Measurements from ENCODE around the gene LAT. TPM values are rescaled to one million over a fixed set of nuclear protein-coding genes. Genes with fewer than 3 reads are reported as not detected.

Gene LAT
- total and polyA plus RNA-seq, 2 donors (not counting 3 experiments of a cell fraction or from before 2014, with no cell fraction given): 4.5 to 5.9 TPM

- BruUV-seq (replicated peaks): no TSS peak
- no peak overlapping the region for H3K4me3 ChIP-seq (replicated peaks in 1 of 3; ENCODE audit: insufficient read depth in 1 of 3, low read depth in 1 of 3, low read length in 3 of 3)
- intact Hi-C loops (cut with micrococcal nuclease): loop anchor here (1.0 to 2.0 kb wide), 3 partner anchors 9 to 14 kb away; partner anchors contain the start of genes NFATC2IP and RABEP2
- CTCF ChIA-PET: interaction anchor here (0.6 to 1.3 kb wide), 6 partner anchors 8 to 37 kb away, joined by 3 to 18 read pairs (median 3); partner anchors contain the start of gene RABEP2
- H3K79me2 ChIP-seq (ENCODE audit: control insufficient read depth, insufficient read depth, low read length): no peaks in the 10 kb centered on the region
- H3K27me3 ChIP-seq (ENCODE audit: control insufficient read depth in 2 of 2, insufficient read depth in 2 of 2, low read length in 2 of 2): no peaks in the 10 kb centered on the region
- dilution Hi-C loops (cut with MboI; ENCODE audit: extremely low pct_ligation_motif_present, low sequenced_read_pairs): no loop called here
- H3K4me1 ChIP-seq (ENCODE audit: control insufficient read depth, extremely low read depth, insufficient read depth, low read length): no peaks in the 10 kb centered on the region
- no peak for DNase-seq (ENCODE audit: low read depth, low spot score)
- no peak overlapping the region for H2AFZ ChIP-seq (ENCODE audit: low read depth, low read length)
- no peak for TF ChIP-seq MAX (IDR thresholded peaks at IDR 0.05; ENCODE audit: insufficient read depth, insufficient read length)
- no peak for TF ChIP-seq JUN (IDR thresholded peaks at IDR 0.05; ENCODE audit: borderline replicate concordance, insufficient read depth, insufficient read length, low read depth)
- POLR2A ChIA-PET: interaction anchor here (0.5 to 1.1 kb wide), 2 partner anchors 72 to 83 kb away, joined by 3 to 8 read pairs; no protein-coding TSS in a partner anchor
- H3K36me3 ChIP-seq (ENCODE audit: control insufficient read depth in 2 of 2, extremely low read depth in 1 of 2, insufficient read depth in 2 of 2, low read length in 2 of 2): no peaks in the 10 kb centered on the region
- no peak for FAIRE-seq
- no peak overlapping the region for H3K9ac ChIP-seq (replicated peaks; ENCODE audit: extremely low read depth, insufficient read depth, low read length)
- H3K27ac ChIP-seq (ENCODE audit: insufficient read depth, low read depth, low read length): no peak overlapping the region
- H4K20me1 ChIP-seq (replicated peaks; ENCODE audit: control insufficient read depth, extremely low read depth, insufficient read depth, low read length): no peaks in the 10 kb centered on the region
- H3K4me2 ChIP-seq (ENCODE audit: insufficient read depth, low read length): no peak overlapping the region
- H3K9me1 ChIP-seq (replicated peaks; ENCODE audit: control insufficient read depth, extremely low read depth, insufficient read depth, low read length): no peaks in the 10 kb centered on the region
- H3K9me3 ChIP-seq (replicated peaks; ENCODE audit: control insufficient read depth, insufficient read depth, low read length): no peaks in the 10 kb centered on the region
Observed at GRCh38 chr16:28936784-28937155, 48.1 kb upstream of the LAT start.

GRCh38 chr16:28937222-28937876 is 47.5 kb upstream of the LAT start:
- Histone ChIP-seq H3K4me2 (ENCODE audit: insufficient read depth, low read length) (no peak overlapping the region), H3K27me3 (ENCODE audit: control insufficient read depth in 2 of 2, insufficient read depth in 2 of 2, low read length in 2 of 2) (no peaks in the 10 kb centered on the region), H3K36me3 (ENCODE audit: control insufficient read depth in 2 of 2, extremely low read depth in 1 of 2, insufficient read depth in 2 of 2, low read length in 2 of 2) (no peaks in the 10 kb centered on the region), H3K9me3 (replicated peaks; ENCODE audit: control insufficient read depth, insufficient read depth, low read length) (no peaks in the 10 kb centered on the region), H4K20me1 (replicated peaks; ENCODE audit: control insufficient read depth, extremely low read depth, insufficient read depth, low read length) (no peaks in the 10 kb centered on the region), H2AFZ (ENCODE audit: low read depth, low read length) (no peak overlapping the region), H3K79me2 (ENCODE audit: control insufficient read depth, insufficient read depth, low read length) (no peaks in the 10 kb centered on the region), H3K27ac (ENCODE audit: insufficient read depth, low read depth, low read length) (no peak overlapping the region), H3K4me1 (ENCODE audit: control insufficient read depth, extremely low read depth, insufficient read depth, low read length) (no peaks in the 10 kb centered on the region), H3K9me1 (replicated peaks; ENCODE audit: control insufficient read depth, extremely low read depth, insufficient read depth, low read length) (no peaks in the 10 kb centered on the region), H3K9ac (replicated peaks; ENCODE audit: extremely low read depth, insufficient read depth, low read length) (no peak overlapping the region), H3K4me3 (replicated peaks in 1 of 3; ENCODE audit: insufficient read depth in 1 of 3, low read depth in 1 of 3, low read length in 3 of 3) (no peak overlapping the region)
- dilution Hi-C loops (cut with MboI; ENCODE audit: extremely low pct_ligation_motif_present, low sequenced_read_pairs): no loop called here
- intact Hi-C loops (cut with micrococcal nuclease): loop anchor here (2.0 kb wide), 1 partner anchor 13 kb away; the partner anchor contains the start of gene NFATC2IP
- ChIA-PET POLR2A (no interaction called here), CTCF (interaction anchor here (1.1 kb wide), 1 partner anchor 13 kb away, joined by 3 read pairs; the partner anchor contains the start of gene NFATC2IP)
- FAIRE-seq: no peak
- no peak for DNase-seq (ENCODE audit: low read depth, low spot score)
- no TSS peak for BruUV-seq (replicated peaks)
- TF ChIP-seq EZH2 (IDR thresholded peaks at IDR 0.05; ENCODE audit: borderline replicate concordance, low read depth, low read length, severe bottlenecking) (no peak), FOS (IDR thresholded peaks at IDR 0.05; ENCODE audit: borderline replicate concordance, insufficient read depth, low read length) (no peak), MYC (IDR thresholded peaks at IDR 0.05; ENCODE audit: low read depth, low read length) (no peak), JUN (IDR thresholded peaks at IDR 0.05; ENCODE audit: borderline replicate concordance, insufficient read depth, insufficient read length, low read depth) (no peak), MAX (IDR thresholded peaks at IDR 0.05; ENCODE audit: insufficient read depth, insufficient read length) (no peak), CTCF (IDR thresholded peaks at IDR 0.05; ENCODE audit: extremely low read depth in 1 of 2, insufficient read depth in 1 of 2, low read depth in 1 of 2, low read length in 2 of 2) (no peak), POLR2A (IDR thresholded peaks at IDR 0.05; ENCODE audit: low read depth, low read length) (no peak), POLR2AphosphoS5 (IDR thresholded peaks at IDR 0.05; ENCODE audit: insufficient read depth, low read depth, low read length) (no peak), GATA2 (IDR thresholded peaks at IDR 0.05; ENCODE audit: insufficient read depth, insufficient read length, low read depth, low read length) (no peak)
